ENCODE measurements around the gene PSMD8.
"Not testable (repeated sequence)": the region's sequence is repeated elsewhere in the genome, so short reads cannot be mapped to it uniquely, and the experiment has no call there.

PSMD8 gene

GRCh38 chr19:38388349-38389100, 14.2 kb downstream of the PSMD8 start, which contains the start of gene SPRED3:
SPRED3 (plus strand) TSS chr19:38388697; CDS start chr19:38390303, 1,606 bp downstream.
- DNase-seq: peak; percentile 62

GRCh38 chr19:38389101-38389925, 14.9 kb downstream of the PSMD8 start:
- DNase-seq: no peak

DNA sequence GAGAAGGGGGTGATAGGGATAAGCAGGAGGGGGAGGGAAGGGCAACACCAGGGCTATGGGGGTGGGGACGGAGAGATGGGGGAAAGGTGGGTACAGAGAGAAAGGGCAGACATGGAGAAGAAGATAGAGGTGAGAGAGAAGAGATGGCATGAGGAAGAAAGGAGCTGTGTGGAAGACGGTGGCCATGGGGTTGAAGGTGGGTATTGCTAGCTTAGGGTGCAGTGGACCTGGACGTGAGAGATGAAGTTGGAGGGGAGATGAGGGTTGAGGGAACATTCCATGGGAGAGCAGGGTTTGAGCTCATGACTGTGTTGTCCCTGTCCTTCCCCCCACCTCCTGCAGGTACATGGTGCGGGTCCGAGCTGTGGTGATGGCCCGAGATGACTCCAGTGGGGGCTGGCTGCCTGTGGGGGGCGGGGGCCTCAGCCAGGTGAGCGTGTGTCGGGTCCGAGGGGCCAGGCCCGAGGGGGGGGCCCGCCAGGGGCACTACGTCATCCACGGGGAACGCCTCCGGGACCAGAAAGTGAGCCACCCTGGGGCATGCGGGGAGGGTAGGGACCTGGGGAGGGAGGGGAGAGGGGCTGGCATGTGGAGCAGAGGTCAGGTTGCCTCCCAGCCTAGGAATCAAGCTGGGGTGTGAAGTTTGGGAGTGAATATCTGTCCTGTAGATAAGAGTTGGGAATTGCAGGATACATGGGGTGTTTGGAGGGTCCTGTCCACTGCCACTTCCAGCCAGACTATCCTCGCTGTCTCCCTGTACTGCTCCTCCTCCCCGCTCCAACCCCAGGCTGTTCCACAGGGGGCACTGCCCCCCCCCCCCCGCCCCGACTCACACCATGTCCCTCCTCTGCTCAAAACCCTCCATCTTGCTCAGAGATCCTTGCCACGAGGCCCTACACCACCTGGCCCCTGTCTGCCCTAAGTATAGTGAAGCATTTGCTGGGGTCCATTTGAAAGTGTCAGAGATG, 15.9 kb downstream of the PSMD8 start:
- DNase-seq: no peak

DNA sequence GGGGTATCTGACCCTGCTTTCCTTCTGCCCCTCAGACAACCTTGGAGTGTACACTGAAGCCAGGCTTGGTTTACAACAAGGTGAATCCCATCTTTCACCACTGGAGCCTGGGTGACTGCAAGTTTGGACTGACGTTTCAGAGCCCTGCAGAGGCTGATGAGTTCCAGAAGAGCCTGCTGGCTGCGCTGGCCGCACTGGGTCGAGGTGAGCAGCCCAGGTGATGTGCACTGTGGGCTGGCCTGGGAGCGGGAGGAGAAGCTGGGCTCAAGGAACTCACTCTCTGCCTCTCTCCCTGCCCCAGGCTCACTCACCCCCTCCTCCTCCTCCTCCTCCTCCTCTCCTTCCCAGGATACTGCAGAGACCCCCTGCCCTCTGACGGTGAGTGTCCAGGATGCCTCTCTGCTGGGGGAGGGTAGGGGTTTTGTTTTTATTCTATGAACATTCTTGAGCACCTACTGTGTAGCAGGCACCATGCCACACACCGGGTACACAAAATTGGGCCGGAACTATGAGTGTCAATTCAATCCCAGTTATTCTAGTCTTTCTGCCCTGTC, 17.6 kb downstream of the PSMD8 start:
- DNase-seq: no peak

- no peak for DNase-seq
Observed at GRCh38 chr19:38392707-38393308, 18.4 kb downstream of the PSMD8 start.

- DNase-seq: peak; percentile 86
Observed at GRCh38 chr19:38394488-38394887, 20.1 kb downstream of the PSMD8 start.

GRCh38 chr19:38395381-38396114, 21.2 kb downstream of the PSMD8 start:
- DNase-seq: peak; percentile 85

DNA sequence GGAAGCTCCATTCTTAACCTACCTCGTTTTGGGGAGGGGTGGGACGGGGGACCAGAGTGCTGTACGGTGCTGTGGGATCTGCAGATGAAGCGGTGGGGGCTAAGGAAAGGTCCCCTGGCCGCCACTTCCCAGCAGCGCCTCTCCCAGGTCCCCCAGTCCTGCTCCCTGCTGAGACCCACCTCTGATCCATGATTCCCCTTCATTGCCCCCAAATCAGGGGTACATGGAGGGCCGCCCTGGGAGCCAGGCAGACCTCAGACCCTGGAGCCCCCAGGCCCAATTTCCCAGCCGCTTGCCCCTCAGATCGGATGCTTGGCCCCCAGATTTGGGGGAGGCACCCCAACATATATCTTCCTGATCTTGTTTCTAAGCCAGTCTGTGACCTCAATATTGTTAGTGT, 24.7 kb downstream of the PSMD8 start:
- DNase-seq: no peak

DNA sequence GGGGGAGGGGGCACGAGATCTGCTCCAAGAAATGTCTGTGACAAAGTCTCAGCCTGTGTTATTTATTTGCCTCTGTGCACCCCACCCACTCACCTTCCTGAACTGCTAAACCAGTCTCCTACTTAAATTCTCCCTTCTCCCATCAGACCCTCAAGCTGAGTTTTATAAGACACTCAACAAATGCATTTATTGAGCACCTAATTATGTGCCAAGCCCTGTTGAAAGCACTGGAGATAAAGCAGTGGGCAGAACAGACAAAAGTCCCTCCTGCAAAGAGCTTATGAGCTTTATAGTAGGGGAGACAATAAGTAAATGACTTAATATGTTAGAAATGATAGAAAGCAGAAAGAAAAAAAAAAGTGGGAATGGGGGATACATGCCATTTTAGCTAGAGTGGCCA, 25.2 kb downstream of the PSMD8 start:
- DNase-seq: no peak

DNA sequence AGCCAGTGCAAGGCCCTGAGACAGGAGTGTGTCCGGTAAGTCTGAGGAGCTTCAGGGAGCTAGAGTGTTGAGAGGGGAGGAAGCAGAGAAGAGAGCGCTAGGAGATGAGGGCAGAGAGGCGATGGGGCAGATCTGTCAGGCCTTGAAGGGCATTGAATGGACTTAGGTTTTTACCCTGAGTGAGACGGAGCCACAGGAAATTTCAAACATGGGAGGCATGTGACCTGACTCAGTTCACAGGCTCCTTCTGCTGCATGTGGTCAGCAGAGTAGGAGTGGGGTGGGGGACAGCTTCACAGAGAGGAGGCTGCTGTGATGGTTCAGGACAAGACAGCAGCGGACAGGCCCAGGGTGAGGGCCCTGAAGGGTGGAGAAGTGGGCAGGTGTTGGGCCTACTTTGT, 26.0 kb downstream of the PSMD8 start:
- DNase-seq: no peak

GRCh38 chr19:38401148-38401547, 26.8 kb downstream of the PSMD8 start:
- DNase-seq: no peak

DNA sequence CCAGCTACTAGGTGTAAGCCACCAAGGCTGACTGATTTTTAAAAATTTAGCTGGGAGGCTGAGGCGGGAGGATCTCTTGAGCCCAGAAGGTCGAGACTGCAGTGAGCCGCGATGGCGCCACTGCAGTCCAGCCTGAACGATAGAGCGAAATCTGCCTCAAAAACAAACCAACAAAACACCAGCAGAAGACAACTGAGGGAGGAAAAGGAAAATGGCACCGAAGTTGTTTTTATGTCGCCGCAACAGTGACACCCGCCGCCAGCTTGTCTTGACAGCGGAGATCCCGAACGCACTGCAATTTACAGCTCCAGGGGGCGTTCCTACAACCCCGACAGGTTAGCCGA, 28.2 kb downstream of the PSMD8 start:
- DNase-seq: no peak

GRCh38 chr19:38402967-38403674, 28.8 kb downstream of the PSMD8 start, which contains the start of gene FAM98C:
FAM98C (plus strand) TSS chr19:38403093; CDS start chr19:38403154, 61 bp downstream.
- DNase-seq: peak; percentile 98

DNA sequence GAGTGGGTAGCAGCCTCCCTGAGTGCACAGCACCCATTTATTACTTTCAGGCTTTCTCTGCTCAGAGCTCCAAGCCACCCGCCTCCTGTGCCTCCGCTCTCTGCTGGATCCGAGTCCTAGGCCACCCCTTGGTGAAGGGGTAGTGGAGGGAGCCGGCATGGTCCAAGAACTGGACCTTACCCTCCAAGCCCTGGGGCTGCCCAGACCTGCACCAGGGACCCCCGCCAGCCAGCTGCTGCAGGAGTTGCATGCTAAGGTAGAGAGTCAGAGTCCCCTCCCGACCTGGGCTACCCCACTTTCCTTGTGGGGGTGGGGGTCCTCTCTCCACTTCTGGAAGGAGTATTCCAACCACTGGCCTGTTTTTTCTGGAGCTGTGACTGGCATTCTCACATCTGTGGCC, 30.5 kb downstream of the PSMD8 start:
- DNase-seq: no peak

GRCh38 chr19:38405276-38405675, 30.9 kb downstream of the PSMD8 start:
- no peak for DNase-seq

- no peak for DNase-seq
Observed at GRCh38 chr19:38409631-38410133, 35.3 kb downstream of the PSMD8 start.

DNA sequence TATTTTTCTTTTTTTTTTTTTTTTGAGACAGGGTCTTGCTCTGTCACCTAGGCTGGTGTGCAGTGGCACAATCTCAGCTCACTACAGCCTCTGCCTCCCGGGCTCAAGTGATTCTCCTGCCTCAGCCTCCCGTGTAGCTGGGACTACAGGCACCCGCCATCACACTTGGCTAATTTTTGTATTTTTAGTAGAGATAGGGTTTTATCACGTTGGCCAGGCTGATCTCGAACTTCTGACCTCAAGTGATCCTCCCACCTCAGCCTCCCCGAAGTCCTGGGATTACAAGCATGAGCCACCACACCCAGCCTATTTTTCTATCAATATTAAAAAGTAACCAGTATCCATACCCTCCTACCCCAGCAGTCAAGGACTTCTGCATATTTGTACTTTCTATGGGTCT, 36.0 kb downstream of the PSMD8 start:
- DNase-seq: not testable (repeated sequence)

GRCh38 chr19:38411041-38411712, 36.8 kb downstream of the PSMD8 start:
- DNase-seq: no peak

DNA sequence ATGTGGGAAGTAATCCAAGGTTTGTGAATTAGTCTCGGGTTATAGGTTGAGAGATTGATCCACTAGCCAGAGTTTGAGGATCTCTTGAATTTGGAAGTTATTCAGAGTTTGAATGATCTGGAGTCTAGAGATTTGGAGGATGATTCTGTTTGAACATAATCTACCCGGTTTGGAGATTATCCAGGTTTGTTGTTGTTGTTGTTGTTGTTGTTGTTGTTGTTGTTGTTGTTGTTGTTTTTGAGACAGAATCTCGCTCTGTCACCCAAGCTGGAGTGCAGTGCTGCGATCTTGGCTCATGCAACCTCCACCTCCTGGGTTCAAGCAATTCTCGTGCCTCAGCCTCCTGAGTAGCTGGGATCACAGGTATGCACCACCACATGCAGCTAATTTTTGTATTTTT, 37.5 kb downstream of the PSMD8 start:
- not testable (repeated sequence) for DNase-seq

- no peak for DNase-seq
Observed at GRCh38 chr19:38412491-38412890, 38.1 kb downstream of the PSMD8 start.

Measured in activated CD8-positive, alpha-beta memory T cell treated with anti-CD3 and anti-CD28 coated beads for 24 hours (primary cell).